ENCODE data around the gene GATD1.

GATD1 gene, protein sequence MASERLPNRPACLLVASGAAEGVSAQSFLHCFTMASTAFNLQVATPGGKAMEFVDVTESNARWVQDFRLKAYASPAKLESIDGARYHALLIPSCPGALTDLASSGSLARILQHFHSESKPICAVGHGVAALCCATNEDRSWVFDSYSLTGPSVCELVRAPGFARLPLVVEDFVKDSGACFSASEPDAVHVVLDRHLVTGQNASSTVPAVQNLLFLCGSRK

DNA sequence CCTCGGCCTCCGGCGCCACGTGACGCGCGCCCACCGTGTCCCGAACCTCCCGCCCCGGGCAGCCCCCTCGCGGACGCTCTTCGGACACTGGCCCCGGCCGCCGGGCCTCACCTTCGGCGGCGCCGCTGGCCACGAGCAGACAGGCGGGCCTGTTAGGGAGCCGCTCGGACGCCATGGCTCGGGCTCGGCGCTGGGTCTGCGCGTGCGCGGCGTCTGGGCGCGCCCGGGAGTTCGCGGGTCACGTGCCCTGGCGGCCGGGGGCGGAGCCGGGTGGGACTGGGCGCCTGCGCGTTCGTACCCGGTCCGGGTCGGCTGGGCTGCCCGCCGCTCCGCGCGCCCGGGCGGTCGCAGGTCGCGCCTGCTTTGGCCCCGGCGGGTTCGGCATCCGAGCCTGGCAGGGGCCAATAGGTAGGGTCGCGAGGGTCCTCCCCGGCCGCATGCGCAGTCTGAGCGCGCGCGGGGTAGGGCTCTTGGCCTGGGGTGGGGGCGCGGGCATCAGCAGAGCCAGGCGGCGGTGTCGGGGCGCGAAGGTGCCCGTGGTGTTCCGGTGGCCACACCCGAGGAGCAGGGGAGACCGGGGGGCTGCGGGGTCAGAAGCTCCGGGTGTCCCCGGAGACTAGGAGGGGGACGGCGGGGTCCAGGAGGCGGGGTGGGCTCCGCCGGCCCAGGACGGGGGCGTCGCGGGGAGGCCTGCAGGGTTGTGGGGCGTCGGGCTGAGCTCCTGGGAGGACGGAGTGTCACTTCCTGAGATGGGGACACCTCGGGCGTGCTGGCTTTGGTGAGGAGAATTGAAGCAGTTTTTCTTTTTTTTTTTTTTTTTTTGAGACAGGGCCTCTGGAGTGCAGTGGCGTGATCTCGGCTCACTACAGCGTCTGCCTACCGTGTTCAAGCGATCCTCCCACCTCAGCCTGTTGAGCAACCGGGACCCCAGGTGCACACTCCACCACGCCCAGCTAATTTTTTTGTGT is at the start of gene GATD1:
TSS of gene GATD1 (minus strand) at position 200 of the 968 bp plus-strand sequence. CDS start at position 175, 25 bp downstream.
- peak; percentile 88 to 93 for DNase-seq

DNA sequence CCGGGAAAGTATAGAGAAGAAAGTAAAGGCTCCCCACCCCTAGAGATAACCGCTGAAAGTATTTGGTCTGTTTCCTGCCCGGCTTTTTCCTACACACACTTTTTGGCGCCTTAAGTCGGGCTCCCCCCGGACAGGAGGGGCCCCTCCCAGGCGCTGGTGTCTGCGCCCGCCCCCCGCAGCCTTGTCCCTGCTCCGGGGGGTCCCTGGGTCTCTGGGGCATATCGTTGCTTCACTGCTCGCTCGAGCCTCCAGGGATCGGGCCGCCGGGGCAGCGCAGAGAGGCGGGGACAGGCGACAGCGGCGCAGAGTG is 49.5 kb upstream of the GATD1 start:
- DNase-seq: no peak

DNA sequence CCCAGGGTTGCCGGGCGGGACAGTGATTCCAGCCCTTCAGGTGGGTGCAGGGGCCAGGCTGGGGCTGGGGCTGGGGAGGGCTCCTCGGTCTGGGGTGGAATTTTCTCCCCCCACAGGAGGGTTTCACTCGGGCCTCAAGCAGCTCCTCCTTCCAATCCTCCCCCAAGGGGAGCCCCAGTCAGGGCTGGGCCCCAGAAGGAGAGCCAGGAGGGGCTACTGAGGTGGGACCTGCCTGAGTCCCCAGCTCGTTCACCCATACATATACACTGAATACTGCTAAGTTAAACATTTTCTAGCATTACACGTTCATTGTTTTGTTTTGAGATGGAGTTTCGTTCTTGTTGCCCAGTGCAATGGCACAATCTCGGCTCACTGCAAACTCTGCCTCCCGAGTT is 48.9 kb upstream of the GATD1 start:
- DNase-seq: no peak

DNA sequence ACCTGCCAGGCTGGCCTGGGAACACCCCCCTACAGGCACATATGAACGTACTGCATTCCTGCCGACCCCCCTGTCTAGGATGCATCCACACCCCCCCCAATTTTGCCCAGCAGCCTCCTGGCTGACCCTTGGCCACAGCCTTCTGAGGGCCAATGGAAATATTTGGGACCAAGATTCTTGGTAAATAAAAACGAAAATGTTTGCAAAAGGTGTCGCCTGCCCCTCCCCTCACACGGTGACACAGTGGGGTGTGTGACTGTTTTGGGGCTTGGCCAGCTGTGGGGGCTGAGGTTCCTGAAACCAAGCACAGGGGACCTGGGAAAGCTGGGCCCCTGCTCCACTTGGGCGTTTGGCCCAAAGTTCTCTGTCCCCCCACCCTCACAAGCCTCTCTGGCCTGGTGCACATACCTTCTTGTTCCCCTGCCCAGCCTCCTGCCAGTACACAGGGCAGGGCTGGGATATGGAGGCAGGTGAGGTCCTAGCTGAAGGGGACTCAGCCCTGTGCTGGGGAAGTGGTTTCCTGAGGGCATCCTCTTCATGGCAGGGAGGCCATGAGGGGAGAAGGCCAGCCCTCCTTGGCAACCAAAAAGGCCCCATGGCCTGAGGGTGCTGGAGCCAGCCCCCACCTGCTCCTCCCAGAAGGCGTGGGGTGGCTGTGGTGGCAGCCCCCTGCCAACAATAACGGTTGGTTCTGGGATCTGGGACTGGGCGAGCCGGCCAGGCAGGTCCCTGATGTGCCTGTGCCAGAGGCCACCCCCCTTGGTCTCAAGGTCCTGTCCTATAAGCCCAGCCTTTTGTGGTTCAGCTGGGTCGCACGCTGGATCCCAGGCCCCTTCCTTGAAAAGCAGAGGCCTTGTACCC is 48.3 kb upstream of the GATD1 start:
- DNase-seq: no peak

GRCh38 chr11:824942-825341 is 47.7 kb upstream of the GATD1 start:
- no peak for DNase-seq

GRCh38 chr11:824292-824880 is 47.1 kb upstream of the GATD1 start:
- no peak for DNase-seq

- DNase-seq: no peak
Measured at GRCh38 chr11:823441-824291, 46.4 kb upstream of the GATD1 start.

DNA sequence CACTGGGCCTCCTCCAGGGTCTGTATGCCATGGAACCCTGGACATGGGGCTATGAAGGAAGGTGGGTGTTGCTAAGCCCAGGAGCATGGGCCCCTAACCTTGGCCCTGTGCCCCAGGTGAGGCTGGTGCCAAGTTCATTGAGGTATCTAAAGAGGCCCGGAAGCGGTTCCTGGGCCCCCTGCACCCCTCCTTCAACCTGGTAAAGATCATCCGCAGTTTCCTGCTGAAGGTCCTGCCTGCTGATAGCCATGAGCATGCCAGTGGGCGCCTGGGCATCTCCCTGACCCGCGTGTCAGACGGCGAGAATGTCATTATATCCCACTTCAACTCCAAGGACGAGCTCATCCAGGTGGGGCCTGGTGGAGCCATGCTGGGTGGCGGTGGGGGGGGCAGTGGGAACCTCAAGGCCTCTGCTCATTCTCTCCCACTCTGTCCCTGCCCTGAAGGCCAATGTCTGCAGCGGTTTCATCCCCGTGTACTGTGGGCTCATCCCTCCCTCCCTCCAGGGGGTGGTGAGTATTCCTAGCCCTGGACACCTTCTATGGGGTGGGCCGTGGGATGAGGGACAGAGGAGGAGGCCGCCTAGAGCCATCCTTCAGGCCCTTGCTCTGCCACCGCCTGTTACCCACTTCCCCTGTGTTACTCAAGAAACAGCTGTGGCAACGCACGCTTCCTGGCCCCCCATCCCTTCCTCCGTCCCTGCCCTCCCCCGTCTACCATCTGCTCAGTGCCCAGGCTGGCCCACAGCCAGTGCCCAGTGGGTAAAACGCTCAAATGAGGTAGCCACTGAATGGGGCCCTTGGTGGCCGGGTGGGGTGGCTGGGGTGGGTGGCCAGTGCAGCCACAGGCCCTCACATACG is 44.5 kb upstream of the GATD1 start:
- DNase-seq: no peak

DNA sequence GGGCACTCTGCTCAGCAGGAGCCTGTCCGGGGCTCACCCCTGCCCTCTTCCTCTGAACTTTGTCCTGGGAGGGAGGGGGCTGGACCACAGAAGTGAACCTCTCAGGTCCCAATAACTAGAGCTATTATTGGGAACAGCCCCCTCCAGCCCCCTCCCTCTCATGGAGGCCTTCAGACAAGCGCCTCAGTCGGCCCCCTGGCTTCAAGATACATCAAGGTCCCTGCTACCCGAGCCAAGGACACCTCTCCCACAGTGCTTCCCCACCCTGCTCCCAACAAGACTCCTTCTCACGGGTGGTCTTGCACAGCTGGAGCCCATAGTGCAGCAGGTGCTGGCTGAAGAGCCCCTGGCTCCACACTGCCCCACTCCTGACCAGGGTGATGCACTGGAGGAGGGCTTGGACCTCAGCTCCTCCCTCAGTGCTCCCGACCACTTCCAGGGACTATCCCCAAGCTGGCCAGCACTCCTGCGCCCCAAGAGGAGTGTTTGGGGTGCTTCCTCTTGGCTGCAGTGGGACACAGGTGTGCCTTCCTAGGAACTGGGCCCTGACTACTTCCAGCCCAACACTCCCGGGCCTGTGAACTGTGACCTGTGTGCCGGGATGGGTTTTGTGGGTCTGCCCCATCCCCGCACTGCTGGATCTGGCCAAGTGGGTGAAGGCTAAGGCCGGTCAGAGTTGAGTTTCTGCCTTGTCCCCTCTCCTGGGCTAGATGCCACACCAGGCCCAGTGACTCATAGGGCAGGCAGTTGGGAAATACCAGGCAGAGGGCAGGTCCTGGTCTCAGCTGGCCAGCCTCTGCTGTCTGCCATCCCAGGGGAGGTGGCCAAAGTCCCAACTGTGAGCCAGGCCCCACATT is 43.6 kb upstream of the GATD1 start:
- no peak for DNase-seq

DNA sequence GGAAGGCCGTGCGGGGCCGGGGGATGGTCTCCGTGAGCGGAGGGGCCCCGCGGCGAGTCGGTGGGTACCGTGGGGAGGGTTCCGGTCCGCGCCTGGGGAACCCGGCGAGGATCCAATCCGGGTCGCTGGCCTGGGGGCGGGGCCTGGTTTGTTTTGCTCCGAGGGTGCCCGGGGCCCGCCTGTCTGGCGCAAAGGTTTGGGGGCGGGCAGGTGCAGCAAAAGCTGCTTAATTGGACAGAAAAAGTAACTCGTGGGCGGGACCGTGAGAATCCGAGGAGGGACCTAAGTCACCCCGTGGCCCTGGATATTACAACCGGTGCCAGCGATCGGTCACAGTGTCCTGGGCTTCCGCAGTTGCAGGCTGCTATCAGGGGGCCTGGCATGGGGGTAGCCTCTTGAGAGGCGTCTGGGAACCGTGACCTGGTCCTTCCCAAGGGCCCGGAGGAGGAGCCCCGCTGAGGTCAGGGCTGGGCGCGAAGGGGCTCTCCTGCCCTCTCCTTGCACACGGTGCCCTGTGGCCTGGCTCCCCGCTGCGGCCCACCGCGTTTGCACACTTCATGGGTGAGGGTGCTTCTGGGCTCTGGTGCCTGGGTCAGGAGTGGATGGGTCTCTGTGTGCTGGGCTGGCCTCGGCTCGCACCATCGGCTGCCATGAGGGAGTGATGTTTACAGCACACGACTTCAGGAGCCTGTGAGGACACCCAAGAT is 42.8 kb upstream of the GATD1 start:
- no peak for DNase-seq

- peak; percentile 87 to 92 for DNase-seq
Measured at GRCh38 chr11:819129-819931, 42.0 kb upstream of the GATD1 start.

DNA sequence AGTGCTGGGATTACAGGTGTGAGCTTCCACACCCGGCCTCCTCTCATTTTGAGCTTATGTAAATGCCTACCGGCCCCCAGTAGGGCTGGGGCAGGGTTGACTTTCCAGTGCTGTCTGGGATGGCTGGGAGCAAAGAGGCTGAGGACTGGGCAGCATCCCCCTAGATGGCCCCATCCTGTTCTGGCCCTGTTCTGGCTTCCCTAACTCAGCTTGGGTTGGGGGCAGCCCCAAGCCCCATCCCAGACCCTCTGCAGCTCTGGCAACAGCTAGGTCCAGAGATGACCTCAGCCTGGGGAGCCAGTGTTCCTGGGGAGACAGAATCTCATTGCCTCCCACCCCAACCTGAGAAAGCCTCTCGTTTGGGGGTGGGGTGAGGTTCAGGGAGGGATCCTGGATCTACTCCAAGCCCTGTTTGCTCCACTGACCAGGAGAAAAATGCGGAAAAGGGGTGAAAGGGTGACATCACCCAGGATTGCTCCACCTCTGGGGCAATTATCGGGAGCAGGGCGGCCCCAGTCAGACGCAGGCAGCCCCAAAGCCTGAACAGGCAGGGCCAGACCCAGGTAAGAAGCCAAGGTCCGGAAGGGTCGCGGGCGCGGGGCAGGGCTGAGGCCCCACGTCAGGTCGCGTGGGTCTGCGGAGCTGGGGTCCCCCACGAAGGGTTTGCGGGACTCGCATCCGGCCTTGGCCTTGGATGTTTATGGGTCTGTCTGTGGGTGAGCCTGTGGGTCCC is 41.3 kb upstream of the GATD1 start, which contains the start of gene PNPLA2:
TSS of gene PNPLA2 (plus strand) at position 519 of the 733 bp plus-strand sequence. CDS start 805 bp downstream, outside the sequence.
- DNase-seq: no peak

DNA sequence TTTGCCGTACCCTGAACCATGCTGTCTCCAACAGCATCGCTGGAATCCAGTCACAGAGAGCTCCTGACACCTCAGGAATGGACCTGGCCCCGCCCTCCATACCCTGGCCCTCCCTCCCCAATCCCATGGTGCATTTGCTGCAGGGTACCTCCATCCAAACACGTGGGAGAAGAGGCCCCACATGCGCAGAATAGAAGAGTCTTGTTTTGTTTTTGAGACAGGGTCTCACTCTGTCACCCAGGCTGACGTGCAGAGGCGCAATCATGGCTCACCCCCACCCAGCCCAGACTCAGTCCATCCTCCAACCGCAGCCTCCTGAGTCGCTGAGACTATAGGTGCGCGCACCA is 39.1 kb upstream of the GATD1 start:
- no peak for DNase-seq

DNA sequence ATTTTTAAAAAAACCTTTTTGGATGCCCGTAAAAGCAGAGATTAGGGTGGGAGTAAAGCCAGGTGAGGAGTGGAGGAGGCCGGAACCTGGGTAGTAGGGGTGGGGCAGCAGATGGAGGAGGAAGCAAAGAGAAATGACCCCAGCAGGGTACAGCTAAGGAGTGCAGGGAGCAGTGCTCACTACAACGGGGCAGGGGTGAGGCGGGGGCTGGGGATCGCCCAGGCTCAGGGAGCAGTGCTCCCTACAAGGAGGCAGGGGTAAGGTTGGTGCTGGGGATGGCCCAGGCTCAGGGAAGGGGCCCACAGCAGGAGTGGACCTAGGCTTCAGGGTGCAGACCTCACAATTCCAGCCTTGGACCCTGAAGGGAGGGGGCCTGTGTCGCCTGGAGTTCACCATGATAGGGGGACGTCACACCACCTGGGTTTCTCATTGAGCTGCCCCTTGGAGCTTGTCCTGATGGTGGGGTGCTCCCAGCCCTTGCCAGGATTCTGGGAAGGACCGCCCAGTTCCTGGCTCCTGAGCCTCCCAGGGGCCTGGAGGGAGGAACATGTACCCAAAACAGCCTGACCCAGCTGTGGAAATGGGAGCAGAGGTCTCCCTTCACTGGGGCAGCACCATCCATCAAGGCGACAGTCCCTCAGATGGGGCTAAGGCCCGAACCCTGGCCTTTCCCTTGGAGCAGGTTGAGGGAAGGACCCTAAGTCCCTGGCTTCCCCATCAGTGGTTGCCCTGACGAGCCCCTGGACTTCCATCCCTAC is 38.6 kb upstream of the GATD1 start:
- DNase-seq: no peak

DNA sequence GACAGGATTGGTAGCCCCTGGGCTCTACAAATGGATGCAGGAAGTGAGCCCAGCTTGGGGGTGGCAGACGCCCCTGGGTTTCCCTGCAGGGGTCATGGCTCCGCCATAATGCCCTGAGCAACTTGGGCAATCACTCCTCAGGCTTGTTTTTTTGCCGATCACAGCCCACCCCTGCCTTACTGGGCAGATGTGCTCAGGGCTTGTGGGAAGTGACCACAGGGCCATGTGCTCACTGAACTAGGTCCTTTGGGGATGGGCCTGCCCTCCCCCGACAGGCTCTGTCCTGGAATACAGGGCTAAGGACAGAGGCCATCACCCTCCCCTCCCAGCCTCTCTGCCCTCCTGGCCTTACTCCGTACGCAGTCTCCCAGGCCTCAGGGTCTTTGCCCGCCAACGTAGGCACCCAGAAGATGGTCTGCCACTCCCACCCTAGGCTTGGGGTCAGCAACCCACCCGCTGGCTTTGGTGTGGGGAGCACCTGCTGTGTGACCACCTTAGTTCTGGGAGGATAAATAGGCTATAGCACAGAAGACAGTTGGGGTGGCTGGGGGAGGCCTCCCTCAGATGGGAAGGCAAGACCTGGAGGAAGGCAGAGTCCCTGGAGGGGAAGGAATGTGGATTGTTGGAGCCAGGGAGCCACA is 36.3 kb upstream of the GATD1 start:
- no peak for DNase-seq

GRCh38 chr11:813072-813455 is 35.8 kb upstream of the GATD1 start:
- DNase-seq: no peak
